ENCODE results near the gene CDC40. TPM values are rescaled to one million over a fixed set of nuclear protein-coding genes. Genes with fewer than 3 reads are reported as not detected.

Gene CDC40
- total RNA-seq, 1 experiment from 2014 or later, result 22.7 TPM

GRCh38 chr6:110255211-110255750, 75.1 kb downstream of the CDC40 start:
- CTCF ChIA-PET, result no interaction called here
- Mint-ChIP-seq H3K4me3 (ENCODE audit: low read depth, unreplicated experiment) (no peak overlapping the region), H3K27me3 (ENCODE audit: unreplicated experiment) (peaks cover 32% of the 10 kb centered on the region), H3K9me3 (ENCODE audit: low read depth, unreplicated experiment) (peaks cover 5% of the 10 kb centered on the region), H3K36me3 (ENCODE audit: insufficient read depth, unreplicated experiment) (no peaks in the 10 kb centered on the region), H3K27ac (ENCODE audit: unreplicated experiment) (no peak overlapping the region), H3K4me1 (ENCODE audit: low read depth, unreplicated experiment) (no peaks in the 10 kb centered on the region)
- BruUV-seq (replicated peaks), result no TSS peak
- intact Hi-C loops (cut with micrococcal nuclease; ENCODE audit: unreplicated experiment), result no loop called here
- DNase-seq, result peak; percentile 21
- no peak for TF ChIP-seq CTCF (IDR thresholded peaks at IDR 0.05; ENCODE audit: unreplicated experiment)

- no peak for DNase-seq
- TF ChIP-seq CTCF (IDR thresholded peaks at IDR 0.05; ENCODE audit: unreplicated experiment), result no peak
- Mint-ChIP-seq H3K36me3 (ENCODE audit: insufficient read depth, unreplicated experiment) (no peaks in the 10 kb centered on the region), H3K27me3 (ENCODE audit: unreplicated experiment) (peaks cover 43% of the 10 kb centered on the region), H3K4me3 (ENCODE audit: low read depth, unreplicated experiment) (no peak overlapping the region), H3K4me1 (ENCODE audit: low read depth, unreplicated experiment) (no peaks in the 10 kb centered on the region), H3K9me3 (ENCODE audit: low read depth, unreplicated experiment) (peaks cover 7% of the 10 kb centered on the region), H3K27ac (ENCODE audit: unreplicated experiment) (no peak overlapping the region)
- BruUV-seq (replicated peaks), result no TSS peak
- CTCF ChIA-PET, result no interaction called here
- intact Hi-C loops (cut with micrococcal nuclease; ENCODE audit: unreplicated experiment), result no loop called here
Observed at GRCh38 chr6:110256366-110256765, 76.1 kb downstream of the CDC40 start.

- DNase-seq, result no peak
- H3K4me3 Mint-ChIP-seq (ENCODE audit: low read depth, unreplicated experiment), result no peak overlapping the region
- no peak for TF ChIP-seq CTCF (IDR thresholded peaks at IDR 0.05; ENCODE audit: unreplicated experiment)
Observed at GRCh38 chr6:110265273-110265672, 85.0 kb downstream of the CDC40 start.

GRCh38 chr6:110266996-110267395, 86.8 kb downstream of the CDC40 start:
- Mint-ChIP-seq H3K27ac (ENCODE audit: unreplicated experiment) (no peak overlapping the region), H3K9me3 (ENCODE audit: low read depth, unreplicated experiment) (peaks cover 2% of the 10 kb centered on the region), H3K27me3 (ENCODE audit: unreplicated experiment) (peaks cover 42% of the 10 kb centered on the region), H3K4me3 (ENCODE audit: low read depth, unreplicated experiment) (no peak overlapping the region), H3K36me3 (ENCODE audit: insufficient read depth, unreplicated experiment) (no peaks in the 10 kb centered on the region), H3K4me1 (ENCODE audit: low read depth, unreplicated experiment) (no peaks in the 10 kb centered on the region)
- no peak for DNase-seq
- BruUV-seq (replicated peaks), result no TSS peak
- CTCF ChIA-PET, result interaction anchor here (0.6 to 0.8 kb wide), 2 partner anchors 50 to 68 kb away, joined by 3 to 5 read pairs; no protein-coding TSS in a partner anchor
- no peak for TF ChIP-seq CTCF (IDR thresholded peaks at IDR 0.05; ENCODE audit: unreplicated experiment)
- intact Hi-C loops (cut with micrococcal nuclease; ENCODE audit: unreplicated experiment), result no loop called here

More at GRCh38 chr6:110265273-110265672, 85.0 kb downstream of the CDC40 start:
- intact Hi-C loops (cut with micrococcal nuclease; ENCODE audit: unreplicated experiment), result no loop called here
- Mint-ChIP-seq H3K27me3 (ENCODE audit: unreplicated experiment) (peaks cover 59% of the 10 kb centered on the region), H3K4me1 (ENCODE audit: low read depth, unreplicated experiment) (no peaks in the 10 kb centered on the region), H3K9me3 (ENCODE audit: low read depth, unreplicated experiment) (peaks cover 4% of the 10 kb centered on the region), H3K27ac (ENCODE audit: unreplicated experiment) (no peak overlapping the region), H3K36me3 (ENCODE audit: insufficient read depth, unreplicated experiment) (no peaks in the 10 kb centered on the region)
- no TSS peak for BruUV-seq (replicated peaks)
- CTCF ChIA-PET, result no interaction called here
